ENCODE data around the gene FABP7. TPM values are rescaled to one million over a fixed set of nuclear protein-coding genes. Genes with fewer than 3 reads are reported as not detected.
A peak's percentile ranks its signal among the peaks of the same experiment; 100 is the strongest.

FABP7 gene
- total RNA-seq, 3 donors from 2014 or later (not counting 1 experiment from before 2014, with no cell fraction given) = not detected

DNA sequence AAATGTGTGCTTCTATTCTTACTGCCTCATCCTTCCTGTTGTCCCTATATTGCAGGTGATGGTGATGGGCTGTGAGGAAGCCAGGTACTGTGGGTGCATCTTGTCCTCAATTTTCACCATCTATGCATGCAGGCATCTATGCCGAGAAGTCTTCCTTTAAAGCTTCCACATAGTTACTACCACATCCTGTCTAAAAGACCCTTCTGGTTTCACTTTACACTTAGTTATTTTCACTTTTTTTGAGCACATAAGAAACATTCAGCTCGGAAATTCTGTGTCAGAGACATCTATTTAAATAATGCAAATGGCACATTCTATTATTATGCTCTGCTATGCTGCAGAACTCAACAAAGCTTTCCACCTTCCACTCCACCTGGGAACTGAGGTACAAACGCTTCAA, 28.2 kb upstream of the FABP7 start:
- peak overlapping the region; percentile 56 for H3K27ac ChIP-seq (ENCODE audit: low read length)
- H3K4me3 ChIP-seq (ENCODE audit: low read length) = no peak overlapping the region
- no peaks in the 10 kb centered on the region for H3K36me3 ChIP-seq (ENCODE audit: control insufficient read depth, insufficient read depth, low read length)
- H3K36me3 Mint-ChIP-seq = no peaks in the 10 kb centered on the region
- peak overlapping the region; percentile 71 for H3K4me3 Mint-ChIP-seq
- H3K27ac Mint-ChIP-seq = peak overlapping the region; percentile 77 to 82
- peaks cover 30 to 34% of the 10 kb centered on the region in 2 donors for H3K4me1 Mint-ChIP-seq
- TF ChIP-seq, protein P1, sequence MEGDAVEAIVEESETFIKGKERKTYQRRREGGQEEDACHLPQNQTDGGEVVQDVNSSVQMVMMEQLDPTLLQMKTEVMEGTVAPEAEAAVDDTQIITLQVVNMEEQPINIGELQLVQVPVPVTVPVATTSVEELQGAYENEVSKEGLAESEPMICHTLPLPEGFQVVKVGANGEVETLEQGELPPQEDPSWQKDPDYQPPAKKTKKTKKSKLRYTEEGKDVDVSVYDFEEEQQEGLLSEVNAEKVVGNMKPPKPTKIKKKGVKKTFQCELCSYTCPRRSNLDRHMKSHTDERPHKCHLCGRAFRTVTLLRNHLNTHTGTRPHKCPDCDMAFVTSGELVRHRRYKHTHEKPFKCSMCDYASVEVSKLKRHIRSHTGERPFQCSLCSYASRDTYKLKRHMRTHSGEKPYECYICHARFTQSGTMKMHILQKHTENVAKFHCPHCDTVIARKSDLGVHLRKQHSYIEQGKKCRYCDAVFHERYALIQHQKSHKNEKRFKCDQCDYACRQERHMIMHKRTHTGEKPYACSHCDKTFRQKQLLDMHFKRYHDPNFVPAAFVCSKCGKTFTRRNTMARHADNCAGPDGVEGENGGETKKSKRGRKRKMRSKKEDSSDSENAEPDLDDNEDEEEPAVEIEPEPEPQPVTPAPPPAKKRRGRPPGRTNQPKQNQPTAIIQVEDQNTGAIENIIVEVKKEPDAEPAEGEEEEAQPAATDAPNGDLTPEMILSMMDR (IDR thresholded peaks at IDR 0.05) = no peak
- H3K27me3 ChIP-seq (ENCODE audit: control insufficient read depth, insufficient read depth, low read length) = no peaks in the 10 kb centered on the region
- ATAC-seq (peak; percentile 69 to 86 (median 80)), DNase-seq (peak in 1 of 2 donors; percentile 25)
- WGBS (ENCODE audit: insufficient coverage) = 15% methylated on average over 3 of the region's 3 CpGs
- intact Hi-C loops (cut with micrococcal nuclease) = no loop called here
- peaks cover 0 to 1% of the 10 kb centered on the region in 2 donors for H3K27me3 Mint-ChIP-seq (ENCODE audit: low read depth in 2 of 2)
- no peaks in the 10 kb centered on the region for H3K9me3 ChIP-seq (ENCODE audit: control insufficient read depth, insufficient read depth, low read length)
- peaks cover 5% of the 10 kb centered on the region for H3K4me1 ChIP-seq (ENCODE audit: control insufficient read depth, insufficient read depth, low read length)
- H3K9me3 Mint-ChIP-seq = no peaks in the 10 kb centered on the region

DNA sequence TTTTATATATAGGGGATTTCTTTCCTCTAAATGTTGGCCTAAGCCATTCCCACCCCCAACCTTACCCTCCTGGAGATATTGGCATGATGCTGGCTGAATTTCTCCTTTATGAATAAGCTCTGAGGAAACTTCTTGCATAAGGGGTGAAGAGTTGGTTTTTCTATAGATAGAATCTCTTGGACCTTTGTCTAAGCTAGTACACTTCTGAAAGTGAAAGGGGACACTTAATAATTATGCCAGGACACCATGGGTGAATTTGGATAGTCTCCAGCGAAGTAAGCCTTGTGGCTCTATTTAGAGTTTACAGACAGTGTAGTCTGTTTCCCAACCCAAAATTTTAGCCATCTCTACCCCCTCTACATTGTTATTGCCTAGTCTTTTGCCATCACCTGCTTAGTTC, 27.1 kb upstream of the FABP7 start:
- H3K4me3 Mint-ChIP-seq = no peak overlapping the region
- no peak for DNase-seq
- Histone ChIP-seq H3K36me3 (ENCODE audit: control insufficient read depth, insufficient read depth, low read length) (no peaks in the 10 kb centered on the region), H3K4me3 (ENCODE audit: low read length) (no peak overlapping the region), H3K4me1 (ENCODE audit: control insufficient read depth, insufficient read depth, low read length) (peaks cover 5% of the 10 kb centered on the region), H3K9me3 (ENCODE audit: control insufficient read depth, insufficient read depth, low read length) (no peaks in the 10 kb centered on the region), H3K27ac (ENCODE audit: low read length) (no peak overlapping the region), H3K27me3 (ENCODE audit: control insufficient read depth, insufficient read depth, low read length) (no peaks in the 10 kb centered on the region)
- ATAC-seq = no peak
- H3K27me3 Mint-ChIP-seq (ENCODE audit: low read depth in 2 of 2) = peaks cover 6 to 7% of the 10 kb centered on the region in 2 donors
- WGBS (ENCODE audit: insufficient coverage) = 100% methylated on average over 1 of the region's 1 CpG
- TF ChIP-seq, protein P1 (IDR thresholded peaks at IDR 0.05) = no peak
- intact Hi-C loops (cut with micrococcal nuclease) = no loop called here
- H3K27ac Mint-ChIP-seq = peak overlapping the region in 1 of 2 donors; percentile 82
- H3K4me1 Mint-ChIP-seq = peaks cover 25 to 30% of the 10 kb centered on the region in 2 donors
- no peaks in the 10 kb centered on the region for H3K36me3 Mint-ChIP-seq
- no peaks in the 10 kb centered on the region for H3K9me3 Mint-ChIP-seq

DNA sequence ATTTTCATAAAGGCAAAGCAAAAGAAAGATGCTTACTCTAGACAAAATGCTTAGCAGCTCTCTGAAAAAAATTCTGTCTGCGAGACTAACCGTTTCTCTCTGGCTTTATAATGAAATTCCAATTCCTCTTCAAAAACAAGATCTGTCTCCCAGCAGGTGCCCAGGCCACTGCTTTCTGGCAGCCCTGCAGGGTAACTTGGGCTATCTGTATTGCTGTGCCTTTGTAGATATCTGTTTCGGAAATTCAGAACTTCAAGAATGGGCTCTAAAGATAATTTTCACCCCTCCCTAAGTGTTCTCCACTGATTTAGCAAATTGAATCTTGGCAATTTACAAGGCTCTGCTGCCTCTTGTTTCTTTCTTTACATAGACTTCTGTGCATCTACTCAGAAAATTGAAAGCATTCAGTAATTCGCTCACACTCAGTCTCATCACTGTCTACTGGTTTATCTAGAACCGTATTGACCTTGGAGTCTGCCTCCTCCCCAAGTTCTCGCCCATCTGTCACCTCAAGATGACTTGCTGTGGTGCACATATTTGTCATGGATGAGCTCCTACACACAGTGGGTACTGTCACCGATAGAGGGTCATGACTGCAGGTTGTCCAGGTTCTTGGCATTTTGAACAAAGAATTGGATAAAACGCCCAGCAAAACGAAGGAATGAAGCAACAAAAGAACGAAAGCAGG, 26.4 kb upstream of the FABP7 start:
- Histone ChIP-seq H3K4me1 (ENCODE audit: control insufficient read depth, insufficient read depth, low read length) (peaks cover 5% of the 10 kb centered on the region), H3K36me3 (ENCODE audit: control insufficient read depth, insufficient read depth, low read length) (no peaks in the 10 kb centered on the region), H3K27me3 (ENCODE audit: control insufficient read depth, insufficient read depth, low read length) (no peaks in the 10 kb centered on the region), H3K9me3 (ENCODE audit: control insufficient read depth, insufficient read depth, low read length) (no peaks in the 10 kb centered on the region), H3K4me3 (ENCODE audit: low read length) (no peak overlapping the region), H3K27ac (ENCODE audit: low read length) (no peak overlapping the region)
- ATAC-seq (no peak), DNase-seq (no peak)
- Mint-ChIP-seq H3K4me1 (peaks cover 18 to 23% of the 10 kb centered on the region in 2 donors), H3K9me3 (no peaks in the 10 kb centered on the region), H3K27ac (peak overlapping the region in 1 of 2 donors; percentile 29), H3K4me3 (no peak overlapping the region), H3K27me3 (ENCODE audit: low read depth in 2 of 2) (peaks cover 6 to 7% of the 10 kb centered on the region in 2 donors), H3K36me3 (no peaks in the 10 kb centered on the region)
- WGBS (ENCODE audit: insufficient coverage) = 95% methylated on average over 10 of the region's 10 CpGs
- intact Hi-C loops (cut with micrococcal nuclease) = no loop called here
- TF ChIP-seq, protein P1 (IDR thresholded peaks at IDR 0.05) = no peak

DNA sequence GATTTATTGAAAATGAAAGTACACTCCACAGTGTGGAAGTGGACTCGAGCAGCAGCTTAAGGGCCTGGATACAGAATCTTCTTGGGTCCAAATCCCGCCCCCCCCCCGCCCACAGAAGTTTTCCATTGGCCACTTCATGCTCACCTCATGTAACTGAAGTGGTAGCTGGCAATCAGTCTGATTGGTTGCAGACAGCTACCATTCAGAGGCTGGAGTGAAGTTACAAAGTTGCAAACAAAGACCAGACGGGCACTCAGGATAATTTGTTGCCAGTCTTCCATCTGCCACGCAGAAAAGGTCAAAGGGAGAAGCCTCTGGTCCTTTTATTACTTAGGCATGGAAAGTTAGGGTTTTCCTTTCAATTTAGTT, 25.8 kb upstream of the FABP7 start:
- Mint-ChIP-seq H3K36me3 (no peaks in the 10 kb centered on the region), H3K9me3 (no peaks in the 10 kb centered on the region), H3K4me3 (no peak overlapping the region), H3K4me1 (peaks cover 17 to 21% of the 10 kb centered on the region in 2 donors), H3K27ac (no peak overlapping the region), H3K27me3 (ENCODE audit: low read depth in 2 of 2) (peaks cover 6 to 7% of the 10 kb centered on the region in 2 donors)
- H3K27ac ChIP-seq (ENCODE audit: low read length) = no peak overlapping the region
- intact Hi-C loops (cut with micrococcal nuclease) = no loop called here
- H3K4me1 ChIP-seq (ENCODE audit: control insufficient read depth, insufficient read depth, low read length) = peaks cover 5% of the 10 kb centered on the region
- H3K9me3 ChIP-seq (ENCODE audit: control insufficient read depth, insufficient read depth, low read length) = no peaks in the 10 kb centered on the region
- TF ChIP-seq, protein P1 (IDR thresholded peaks at IDR 0.05) = no peak
- no peaks in the 10 kb centered on the region for H3K27me3 ChIP-seq (ENCODE audit: control insufficient read depth, insufficient read depth, low read length)
- H3K4me3 ChIP-seq (ENCODE audit: low read length) = no peak overlapping the region
- DNase-seq (no peak), ATAC-seq (no peak)
- WGBS (ENCODE audit: insufficient coverage) = 87% methylated on average over 5 of the region's 5 CpGs
- no peaks in the 10 kb centered on the region for H3K36me3 ChIP-seq (ENCODE audit: control insufficient read depth, insufficient read depth, low read length)
